HepG2 (cell line): ENCODE data around the gene SINHCAF. TPM values are rescaled to one million over a fixed set of nuclear protein-coding genes. Genes with fewer than 3 reads are reported as not detected.

Experiments used
- ATAD3A ChIP-seq: sonication (generic); formaldehyde crosslinking; IDR thresholded peaks from 2 replicates; pipeline ENCODE4 v1.4.0; 2020; ENCODE audit warnings: missing genetic modification reagents
- CBFB ChIP-seq: sonication (generic); formaldehyde crosslinking; IDR thresholded peaks from 2 replicates; pipeline ENCODE4 v1.4.0; 2020; ENCODE audit warnings: missing genetic modification reagents
- FOSL2 ChIP-seq: sonication (generic); formaldehyde crosslinking; IDR thresholded peaks from 2 replicates; pipeline ENCODE4 v1.4.0; 2020; ENCODE audit warnings: missing genetic modification reagents
- GATA4 ChIP-seq: sonication (generic); IDR thresholded peaks from 2 replicates; pipeline ENCODE4 v1.6.1; 2016; ENCODE audit warnings: antibody characterized with exemption, low read depth, borderline replicate concordance
- JUN ChIP-seq: sonication (generic); formaldehyde crosslinking; IDR thresholded peaks from 2 replicates; pipeline ENCODE4 v1.4.0; 2020; ENCODE audit warnings: mild to moderate bottlenecking, missing genetic modification reagents
- KDM2A ChIP-seq: sonication (generic); formaldehyde crosslinking; IDR thresholded peaks from 2 replicates; pipeline ENCODE4 v1.4.0; 2020; ENCODE audit warnings: low read depth, missing genetic modification reagents, borderline replicate concordance
- MTA1 ChIP-seq: sonication (generic); formaldehyde crosslinking; IDR thresholded peaks from 2 replicates; pipeline ENCODE4 v1.4.0; 2020; ENCODE audit warnings: missing genetic modification reagents, mild to moderate bottlenecking, borderline replicate concordance
- NFRKB ChIP-seq: fragments of 450-650 bp; IDR thresholded peaks from 2 replicates; pipeline ENCODE4 v1.6.1; 2017
- PHF21A ChIP-seq: sonication (generic); formaldehyde crosslinking; IDR thresholded peaks from 2 replicates; pipeline ENCODE4 v1.5.0; 2020; ENCODE audit warnings: mild to moderate bottlenecking, missing genetic modification reagents
- SMARCC2 ChIP-seq: fragments of 450-650 bp; IDR thresholded peaks from 2 replicates; pipeline ENCODE4 v1.6.1; 2017; ENCODE audit warnings: antibody characterized with exemption, mild to moderate bottlenecking
- SP1 ChIP-seq, 2 experiments: fragments of 450-650 bp in 1 of 2; sonication (generic) in 1 of 2; formaldehyde crosslinking in 1 of 2; IDR thresholded peaks; 2 replicates each; pipeline versions ENCODE4 v1.4.0 to v1.6.1; 2016 to 2020; ENCODE audit warnings: missing genetic modification reagents in 1 of 2
- THAP11 ChIP-seq: IDR thresholded peaks from 2 replicates; pipeline ENCODE4 v1.6.1; 2016; ENCODE audit warnings: missing biosample characterization, missing genetic modification reagents
- UBTF ChIP-seq: sonication (generic); formaldehyde crosslinking; IDR thresholded peaks from 2 replicates; pipeline ENCODE4 v1.4.0; 2020; ENCODE audit warnings: mild to moderate bottlenecking, missing genetic modification reagents
- ZBTB20 ChIP-seq: sonication (generic); formaldehyde crosslinking; IDR thresholded peaks from 2 replicates; pipeline ENCODE4 v1.8.1; 2023; ENCODE audit warnings: missing genetic modification reagents, low read depth, mild to moderate bottlenecking, borderline replicate concordance
- ZBTB4 ChIP-seq: sonication (generic); formaldehyde crosslinking; IDR thresholded peaks from 2 replicates; pipeline ENCODE4 v1.4.0; 2020; ENCODE audit warnings: missing genetic modification reagents, mild to moderate bottlenecking, borderline replicate concordance
- ZFP62 ChIP-seq: sonication (generic); formaldehyde crosslinking; IDR thresholded peaks from 2 replicates; pipeline ENCODE4 v1.4.0; 2020; ENCODE audit warnings: missing genetic modification reagents
- ZKSCAN5 ChIP-seq: sonication (generic); formaldehyde crosslinking; IDR thresholded peaks from 2 replicates; pipeline ENCODE4 v1.5.1; 2020; ENCODE audit warnings: mild to moderate bottlenecking, missing genetic modification reagents
- ZNF12 ChIP-seq: sonication (generic); formaldehyde crosslinking; IDR thresholded peaks from 2 replicates; pipeline ENCODE4 v1.5.0; 2020; ENCODE audit warnings: missing genetic modification reagents
- ZNF17 ChIP-seq: sonication (generic); formaldehyde crosslinking; IDR thresholded peaks from 2 replicates; pipeline ENCODE4 v1.5.0; 2020; ENCODE audit warnings: mild to moderate bottlenecking, missing genetic modification reagents
- ZNF607 ChIP-seq: sonication (generic); formaldehyde crosslinking; IDR thresholded peaks from 2 replicates; pipeline ENCODE4 v1.5.1; 2020; ENCODE audit warnings: missing genetic modification reagents, mild to moderate bottlenecking, borderline replicate concordance
- ZNF691 ChIP-seq: sonication (generic); formaldehyde crosslinking; IDR thresholded peaks from 2 replicates; pipeline ENCODE4 v1.4.0; 2020; ENCODE audit warnings: missing genetic modification reagents, low read depth, mild to moderate bottlenecking, borderline replicate concordance
- ZSCAN29 ChIP-seq: sonication (generic); formaldehyde crosslinking; conservative IDR thresholded peaks from 2 replicates; pipeline ENCODE4 v1.4.0; 2020; ENCODE audit warnings: mild to moderate bottlenecking, missing genetic modification reagents
- ZSCAN9 ChIP-seq: IDR thresholded peaks from 2 replicates; pipeline ENCODE4 v1.6.1; 2016; ENCODE audit warnings: borderline replicate concordance
- ZXDC ChIP-seq: sonication (generic); formaldehyde crosslinking; IDR thresholded peaks from 2 replicates; pipeline ENCODE4 v1.5.0; 2020; ENCODE audit warnings: mild to moderate bottlenecking, missing genetic modification reagents
- polyA plus RNA-seq, 8 experiments: library from polyadenylated mRNA; depleted of rRNA in 3 of 8; stranded (reverse) in 7 of 8; unstranded in 1 of 8; fragments of >200 nt; fragmentation: Illumina TruSeq in 4 of 8; extraction: Trizol in 4 of 8; gene quantifications; 2 replicates each; pipeline versions ENCODE4 v1.2.1 to v1.2.3, GENCODE V29; 2011 to 2016; ENCODE audit warnings: low read depth in 4 of 8, missing spikeins in 1 of 8, mixed read lengths in 1 of 8; ENCODE audit not compliant: insufficient read depth in 1 of 8
- total RNA-seq, 5 experiments: library from RNA; depleted of rRNA; stranded (reverse); fragments of >200 nt; fragmentation: Illumina TruSeq; extraction: Trizol; gene quantifications; 2 replicates each; pipeline ENCODE4 v1.2.3, GENCODE V29; 2016; ENCODE audit warnings: low read depth in 1 of 5

Gene SINHCAF
- total and polyA plus RNA-seq, 2 of the 13 experiments (the other 11 are each of a cell fraction or from before 2014, with no cell fraction given) = 54.6 to 97.8 TPM

- no peak for TF ChIP-seq UBTF (CRISPR knock-in tag)
- no peak for TF ChIP-seq ZKSCAN5 (CRISPR knock-in tag)
- TF ChIP-seq SP1 (IDR thresholded peaks at IDR 0.05) = no peak
- peak; percentile 8; the same call in 1 of the 2 replicates for TF ChIP-seq SP1 (CRISPR knock-in tag; IDR thresholded peaks at IDR 0.05)
- no peak for TF ChIP-seq ATAD3A
- TF ChIP-seq FOSL2 = 0 out of 2 replicates have a peak, but pooled peaks have one; percentile 1
- TF ChIP-seq ZSCAN9 (CRISPR knock-in tag) = no peak
- TF ChIP-seq ZBTB20 = 0 out of 2 replicates have a peak, but pooled peaks have one; percentile 1
- no peak for TF ChIP-seq ZBTB4 (CRISPR knock-in tag)
- TF ChIP-seq KDM2A = no peak
- no peak for TF ChIP-seq CBFB
- TF ChIP-seq NFRKB = no peak
- TF ChIP-seq GATA4 = no peak
- no peak for TF ChIP-seq ZXDC
- no peak for TF ChIP-seq ZNF607 (CRISPR knock-in tag)
- TF ChIP-seq JUN (CRISPR knock-in tag) = no peak
- TF ChIP-seq PHF21A = peak; percentile 2; the same call in 1 of the 2 replicates
- no peak for TF ChIP-seq SMARCC2
- no peak for TF ChIP-seq ZNF17
- TF ChIP-seq ZFP62 (CRISPR knock-in tag) = no peak
- no peak for TF ChIP-seq ZNF12 (CRISPR knock-in tag)
- TF ChIP-seq MTA1 (CRISPR knock-in tag) = no peak
- no peak for TF ChIP-seq ZSCAN29
- TF ChIP-seq THAP11 (CRISPR knock-in tag) = no peak
- no peak for TF ChIP-seq ZNF691 (CRISPR knock-in tag)
These were observed 29.8 kb upstream of the SINHCAF start (continued) for GRCh38 chr12:31355747-31356107.
